Kidney glomerular epithelial cell (primary cell): ENCODE data around the gene HTD2.
"Not testable (repeated sequence)": the region's sequence is repeated elsewhere in the genome, so short reads cannot be mapped to it uniquely, and the experiment has no call there.

ENCODE experiments used
- DNase-seq: peaks from one replicate; lab custom pipeline; 2025; lab: John Stamatoyannopoulos, UW

HTD2 gene

DNA sequence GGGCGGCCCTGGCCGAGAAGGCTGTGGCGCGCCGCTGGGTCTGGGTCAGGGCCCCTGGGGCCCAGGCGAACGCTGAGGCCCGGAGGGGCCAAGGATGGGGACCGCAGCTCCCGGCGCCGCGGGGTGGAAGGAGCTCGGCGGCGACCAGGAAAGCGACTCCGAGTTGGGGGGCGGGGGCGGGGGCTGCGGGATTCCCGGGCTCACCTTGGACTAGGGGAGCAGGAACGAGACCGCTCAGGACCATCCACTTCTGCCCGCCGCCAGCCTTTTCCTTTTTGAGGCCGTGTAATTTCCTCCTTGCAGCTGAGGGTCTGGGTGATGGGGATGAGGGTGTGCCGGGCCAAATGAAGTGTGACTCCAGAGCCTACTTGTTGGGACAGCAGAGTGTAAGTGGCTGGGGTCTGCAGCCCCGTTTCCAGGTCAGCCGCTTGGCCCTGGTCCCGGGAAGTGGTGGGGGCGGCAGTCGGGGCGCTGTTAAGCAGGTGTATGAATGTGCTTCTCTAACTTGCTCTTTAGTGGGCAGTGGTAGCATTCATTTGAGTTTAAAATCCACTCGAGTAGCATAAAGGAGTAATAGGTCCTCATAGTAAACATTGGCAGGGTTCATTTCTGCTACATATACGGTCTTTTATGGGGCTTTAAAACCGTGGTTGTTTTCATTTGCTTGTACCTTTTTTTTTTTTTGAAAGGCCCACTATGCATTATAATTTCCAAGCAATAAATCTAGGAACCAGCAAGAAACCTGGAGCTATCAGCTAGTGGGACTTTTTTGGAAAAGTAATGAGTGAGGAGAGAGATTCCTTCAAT, 27.1 kb downstream of the HTD2 start:
- peak; percentile 38 for DNase-seq

DNA sequence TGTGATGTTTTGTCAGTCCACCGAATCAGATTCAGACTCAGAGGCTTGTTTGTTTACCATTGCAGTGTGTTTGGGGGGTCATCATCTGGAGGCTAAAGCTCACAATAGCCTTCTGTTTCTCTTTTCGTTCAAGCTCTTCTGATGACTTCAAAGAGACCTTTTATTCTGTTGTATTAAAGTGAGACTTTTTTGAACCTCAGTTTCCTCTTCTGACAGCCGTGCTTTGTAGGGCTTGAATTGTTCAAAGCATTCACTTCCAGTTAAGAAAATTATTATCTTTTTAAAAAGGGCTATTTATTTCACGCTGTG, 27.6 kb downstream of the HTD2 start:
- DNase-seq, result no peak

DNA sequence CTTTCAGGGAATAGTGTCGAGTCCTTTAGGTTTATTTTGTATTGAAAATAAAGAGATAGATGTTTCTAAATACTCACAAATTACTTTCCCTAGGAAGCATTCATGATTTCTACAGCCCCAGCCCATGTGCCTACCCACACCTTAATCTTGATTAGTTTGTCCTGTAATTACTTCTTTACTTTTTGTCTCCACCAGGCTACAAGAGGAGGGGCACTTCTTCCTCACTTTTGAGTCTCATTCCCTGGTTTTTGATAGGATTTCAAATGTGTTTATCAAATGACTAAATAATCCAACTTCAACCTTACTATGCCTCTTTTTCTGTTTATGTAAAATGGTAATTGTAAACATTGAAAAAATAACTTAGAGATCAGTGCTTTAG, 28.2 kb downstream of the HTD2 start:
- DNase-seq, result no peak

DNA sequence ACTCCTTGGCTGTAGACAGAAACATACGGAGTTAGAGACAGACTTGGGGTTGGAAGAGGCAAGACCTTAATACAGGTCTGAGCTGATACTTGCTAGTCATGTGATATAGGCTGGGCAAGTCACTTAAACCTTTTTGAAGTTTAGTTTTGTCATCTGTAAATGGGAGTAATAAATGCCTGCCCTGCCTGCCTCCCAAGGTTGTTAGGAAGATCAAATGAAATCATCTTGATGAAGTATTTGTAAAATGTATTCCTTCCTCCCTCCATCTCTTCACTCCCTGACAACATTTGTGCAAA, 29.3 kb downstream of the HTD2 start:
- DNase-seq, result no peak

DNA sequence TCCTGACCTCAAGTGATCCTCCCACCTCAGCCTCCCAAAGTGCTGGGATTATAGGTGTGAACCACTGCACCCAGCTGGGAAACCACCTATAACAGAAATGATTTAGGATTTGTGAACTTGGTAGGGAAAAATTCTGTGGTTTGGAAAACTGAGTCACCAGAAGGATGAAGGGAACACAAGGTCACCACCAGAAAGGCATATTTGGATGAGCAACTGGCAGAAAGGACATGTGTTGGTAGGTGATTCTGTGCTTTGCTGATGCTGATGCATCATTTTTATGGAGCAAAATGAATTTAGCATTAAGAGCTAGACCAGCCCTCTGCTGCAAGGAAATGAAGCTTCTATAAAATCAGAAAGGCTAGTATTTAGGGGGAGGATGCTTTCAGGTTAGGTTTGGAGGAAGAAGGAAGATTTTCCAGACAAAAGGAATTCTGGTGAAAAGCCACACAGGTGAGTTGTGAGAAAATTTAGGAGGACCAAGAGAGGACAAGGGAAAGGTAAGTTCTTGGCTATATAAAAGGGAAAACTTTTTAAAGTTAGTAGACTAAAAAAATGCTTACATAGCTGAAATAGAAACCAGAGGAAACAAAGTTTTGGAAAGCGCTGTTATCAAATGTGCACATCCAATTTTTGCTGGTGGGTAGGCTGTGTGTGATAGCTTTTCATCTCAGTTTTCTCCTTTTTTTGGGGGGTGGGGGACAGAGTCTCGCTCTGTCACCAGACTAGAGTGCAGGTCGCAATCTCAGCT, 30.0 kb downstream of the HTD2 start:
- DNase-seq, result peak; percentile 29

DNA sequence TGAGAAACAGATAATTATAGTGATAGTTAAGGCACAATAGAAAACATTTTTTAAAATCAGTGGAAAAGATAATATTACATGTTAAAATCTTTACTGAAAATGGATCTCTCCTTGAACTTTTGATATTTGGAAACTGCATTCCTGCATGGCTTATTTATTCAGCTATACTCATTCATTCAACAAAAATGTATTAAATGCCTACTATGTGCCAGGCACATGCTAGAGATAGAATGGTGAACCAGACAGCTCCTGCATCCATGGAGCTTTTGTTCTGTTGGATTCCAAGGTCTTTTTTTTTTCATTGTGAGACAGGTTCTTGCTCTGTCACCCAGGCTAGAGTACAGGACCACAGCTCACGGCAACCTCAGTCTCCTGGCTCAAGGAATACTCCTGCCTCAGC, 30.9 kb downstream of the HTD2 start:
- no peak for DNase-seq

DNA sequence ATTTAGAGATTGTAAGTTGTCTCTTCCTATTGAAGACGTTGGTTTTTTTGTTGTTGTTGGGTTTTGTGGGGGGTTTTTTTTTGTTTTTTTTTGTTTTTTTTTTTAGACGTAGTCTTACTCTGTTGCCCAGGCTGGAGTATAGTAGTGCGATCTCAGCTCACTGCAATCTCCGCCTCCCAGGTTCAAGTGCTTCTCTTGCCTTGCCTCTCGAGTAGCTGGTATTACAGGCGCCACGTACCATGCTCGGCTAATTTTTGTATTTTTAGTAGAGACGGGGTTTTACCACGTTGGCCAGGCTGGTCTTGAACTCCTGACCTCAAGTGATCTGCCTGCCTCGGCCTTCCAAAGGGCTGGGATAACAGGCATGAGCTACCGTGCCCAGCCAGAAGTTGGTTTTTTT, 32.8 kb downstream of the HTD2 start:
- not testable (repeated sequence) for DNase-seq

DNA sequence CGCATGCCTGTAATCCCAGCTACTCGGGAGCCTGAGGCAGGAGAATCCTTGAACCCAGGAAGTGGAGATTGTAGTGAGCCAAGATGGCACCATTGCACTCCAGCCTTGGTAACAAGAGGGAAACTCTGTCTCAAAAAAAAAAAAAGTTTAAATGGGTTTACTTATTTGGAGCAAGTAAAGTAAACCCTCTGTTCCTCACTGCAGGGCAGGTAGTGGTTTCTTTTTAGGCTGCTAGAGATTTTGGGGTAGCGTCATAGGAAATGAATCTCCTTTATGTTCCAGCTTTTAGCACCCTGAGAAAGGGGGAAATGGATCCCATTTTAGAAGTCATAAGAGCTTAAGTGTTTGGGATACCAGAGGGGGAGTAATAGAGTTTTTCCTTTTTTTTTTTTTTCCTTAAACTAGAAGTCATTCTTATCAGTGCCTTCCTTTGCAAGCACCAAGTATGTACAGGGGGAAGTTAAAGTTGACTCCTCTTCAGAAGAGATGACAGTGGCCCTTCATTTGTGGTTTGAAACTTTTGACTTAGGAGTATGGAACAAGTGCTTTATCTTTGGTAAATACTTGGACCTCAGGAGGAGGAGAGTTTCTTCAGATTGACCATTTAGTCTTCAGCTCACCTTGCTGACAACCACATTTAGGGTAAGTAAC, 34.4 kb downstream of the HTD2 start:
- DNase-seq, result no peak

DNA sequence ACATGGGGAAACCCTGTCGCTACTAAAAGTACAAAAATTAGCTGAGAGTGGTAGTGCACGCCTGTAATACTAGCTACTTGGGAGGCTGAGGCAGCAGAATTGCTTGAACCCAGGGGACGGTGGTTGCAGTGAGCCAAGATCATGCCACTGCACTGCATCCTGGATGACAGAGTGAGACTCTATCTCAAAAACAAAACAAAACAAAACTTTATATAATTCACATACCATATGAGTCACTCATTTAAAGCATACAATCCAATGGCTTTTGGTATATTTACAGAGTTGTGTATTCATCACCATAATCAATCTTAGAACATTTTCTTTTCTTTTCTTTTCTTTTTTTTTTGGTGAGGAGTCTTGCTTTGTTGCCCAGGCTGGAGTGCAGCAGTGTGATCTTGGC, 35.1 kb downstream of the HTD2 start:
- no peak for DNase-seq

DNA sequence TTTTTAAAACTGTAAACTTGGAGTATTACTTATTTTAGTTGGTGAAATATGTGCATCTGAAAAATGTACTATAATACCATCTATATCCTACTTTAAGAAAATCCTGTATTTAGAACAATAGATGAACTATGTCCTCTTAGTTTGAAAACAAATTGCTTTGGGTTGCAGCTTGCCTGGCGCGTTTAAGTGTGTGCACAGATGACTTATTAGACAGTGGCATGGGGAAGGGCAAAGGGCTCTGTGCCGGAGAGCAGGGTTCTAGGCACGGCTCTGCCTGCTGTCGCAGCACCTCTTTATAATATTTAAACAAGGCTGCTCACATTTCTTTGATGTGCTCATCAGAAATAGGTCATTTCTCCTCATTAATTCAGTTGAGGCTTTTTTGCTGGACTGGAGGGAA, 36.4 kb downstream of the HTD2 start:
- no peak for DNase-seq

DNA sequence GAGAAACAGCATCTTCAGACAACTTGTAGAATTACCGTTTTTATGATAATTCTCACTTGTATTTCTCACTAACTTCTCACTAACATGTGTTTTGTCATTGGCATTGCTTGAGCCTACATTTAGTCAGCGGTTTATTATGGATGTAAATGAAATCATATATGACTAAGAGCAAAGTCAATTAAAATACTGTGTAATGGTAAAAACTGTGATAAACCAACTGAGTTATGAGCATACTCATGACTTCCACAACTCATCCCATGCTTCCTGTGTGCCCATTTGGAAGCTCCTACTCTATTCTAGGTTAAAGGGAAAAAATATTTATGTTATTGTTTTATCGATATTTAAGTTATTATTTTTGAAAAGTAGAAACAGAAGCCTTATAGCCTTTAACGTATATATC, 39.1 kb downstream of the HTD2 start:
- no peak for DNase-seq

DNA sequence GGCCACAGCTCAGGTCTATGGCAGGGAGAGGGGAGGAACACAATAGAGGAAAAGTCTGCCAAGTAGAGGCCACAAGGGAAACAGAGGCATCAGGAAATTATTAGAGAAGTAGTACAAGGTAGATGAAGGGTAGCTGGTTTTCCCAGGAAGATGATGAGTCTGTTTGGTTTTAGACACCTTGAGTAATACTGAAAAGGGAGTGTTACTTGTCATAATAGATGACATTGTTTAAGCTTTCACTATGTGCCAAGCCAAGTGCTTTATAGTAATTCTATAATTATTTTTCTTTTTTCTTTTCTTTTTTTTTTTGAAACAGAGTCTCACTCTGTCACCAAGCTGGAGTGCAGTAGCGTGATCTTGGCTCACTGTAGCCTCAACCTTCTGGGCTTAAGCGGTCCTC, 40.0 kb downstream of the HTD2 start:
- DNase-seq, result no peak

DNA sequence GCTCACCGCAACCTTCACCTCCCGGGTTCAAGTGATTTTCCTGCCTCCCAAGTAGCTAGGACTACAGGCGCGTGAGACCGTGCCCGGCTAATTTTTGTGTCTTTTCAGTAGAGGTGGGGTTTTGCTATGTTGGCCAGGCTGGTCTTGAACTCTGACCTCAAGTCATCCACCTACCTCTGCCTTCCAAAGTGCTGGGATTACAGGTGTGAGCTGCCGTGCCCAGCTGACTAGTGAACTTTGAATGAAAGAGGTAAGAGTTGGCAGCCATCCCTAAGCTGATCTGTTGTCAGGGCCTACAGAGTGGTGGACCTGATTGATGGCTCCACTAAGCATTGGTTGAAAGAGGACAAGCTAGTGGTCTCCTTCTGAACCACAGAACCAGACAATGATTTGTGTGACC, 41.7 kb downstream of the HTD2 start:
- no peak for DNase-seq

DNA sequence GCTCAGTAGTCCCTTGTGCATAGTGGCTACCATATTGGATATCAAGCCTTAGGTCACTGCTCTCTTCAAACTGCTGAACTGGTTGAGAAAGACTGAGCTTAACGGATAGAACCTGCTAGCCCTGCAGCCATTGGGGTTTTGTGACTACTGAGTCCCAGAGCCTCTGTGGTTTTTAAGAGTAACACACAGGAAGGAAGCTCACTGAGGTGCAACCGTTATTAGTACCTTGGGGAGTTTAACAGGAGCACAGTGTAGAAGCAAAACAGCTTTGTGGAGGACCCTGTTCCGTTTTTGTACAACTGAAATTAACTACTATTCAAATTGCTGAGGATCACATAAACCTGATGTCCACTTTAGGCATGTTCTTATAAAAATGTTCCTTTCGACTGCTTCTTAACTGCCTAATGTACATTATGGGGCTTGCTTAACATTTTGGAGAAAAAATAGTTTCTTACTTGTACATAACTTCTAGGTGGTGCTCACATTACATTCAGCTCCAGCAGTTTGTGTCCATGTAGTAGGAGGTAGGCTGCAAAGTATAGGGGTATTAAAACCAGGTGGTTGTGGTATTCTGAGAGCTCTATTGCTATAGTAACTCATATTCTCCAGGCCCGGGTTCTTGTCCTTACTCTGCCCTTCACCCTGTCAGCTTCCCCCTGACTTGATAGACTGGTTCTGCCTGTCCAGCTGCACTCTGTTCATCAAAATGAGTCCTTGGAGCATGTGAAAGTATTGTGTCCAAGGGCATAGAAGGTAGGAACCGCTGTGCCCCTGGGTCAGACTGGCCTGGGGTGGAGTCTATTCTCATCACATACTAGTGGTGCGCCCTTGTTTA, 43.7 kb downstream of the HTD2 start:
- no peak for DNase-seq

DNA sequence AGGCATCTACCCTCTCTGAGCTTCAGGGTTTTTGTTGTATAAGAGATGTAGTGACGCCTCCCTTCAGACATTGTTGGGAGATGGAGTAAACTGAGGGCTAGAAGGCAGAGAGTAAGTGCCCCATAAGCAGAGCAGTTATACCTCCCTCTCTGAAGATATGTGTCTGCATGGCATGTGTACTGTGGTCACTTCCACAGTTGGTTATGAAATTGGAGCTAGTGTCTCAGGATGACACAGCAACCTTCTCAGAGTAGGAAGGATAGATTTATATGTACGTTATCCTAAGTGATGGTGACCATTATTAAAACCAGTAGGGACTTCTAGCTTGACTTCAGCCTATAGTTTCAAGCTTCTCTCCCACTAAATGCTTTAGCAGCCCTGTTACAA, 44.3 kb downstream of the HTD2 start:
- DNase-seq, result no peak

DNA sequence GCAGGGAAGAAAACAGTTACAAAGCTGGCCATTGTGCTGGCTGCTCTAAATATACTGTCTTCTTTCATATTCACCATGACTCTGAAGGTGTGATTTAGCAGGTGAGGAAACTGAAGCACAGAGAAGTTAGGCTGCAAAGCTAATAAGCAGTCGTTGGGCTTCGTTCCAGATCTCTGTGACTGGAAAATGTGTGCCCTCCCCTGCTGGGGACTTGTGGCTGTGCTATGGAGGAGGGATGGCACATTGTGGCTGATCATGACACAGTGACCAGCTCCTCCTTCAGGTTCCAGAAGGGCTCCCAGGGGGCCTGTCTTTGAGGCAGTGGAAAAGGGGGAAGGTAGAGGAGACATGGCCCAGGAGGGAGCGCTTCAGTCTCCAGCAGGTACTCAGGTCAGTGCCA, 45.6 kb downstream of the HTD2 start:
- no peak for DNase-seq

DNA sequence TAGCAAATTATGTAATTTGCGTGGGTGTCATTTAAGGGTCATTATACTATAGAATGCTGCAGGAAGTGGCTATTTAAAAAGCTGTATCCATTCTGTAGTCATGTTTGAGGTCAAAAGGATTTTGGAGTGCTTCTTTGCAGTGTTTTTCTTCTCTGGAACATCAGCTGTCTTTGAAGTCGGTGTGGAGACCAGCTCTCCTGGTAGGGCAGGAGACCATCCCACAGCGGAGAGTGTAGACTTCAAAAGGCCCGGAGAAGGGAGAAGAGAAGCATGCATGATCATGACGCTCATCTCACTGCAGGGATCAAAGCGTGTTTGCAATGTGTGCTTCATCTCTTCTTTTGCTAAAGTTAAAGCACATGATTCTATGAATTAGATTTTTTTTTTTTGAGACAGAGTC, 46.3 kb downstream of the HTD2 start:
- no peak for DNase-seq

DNA sequence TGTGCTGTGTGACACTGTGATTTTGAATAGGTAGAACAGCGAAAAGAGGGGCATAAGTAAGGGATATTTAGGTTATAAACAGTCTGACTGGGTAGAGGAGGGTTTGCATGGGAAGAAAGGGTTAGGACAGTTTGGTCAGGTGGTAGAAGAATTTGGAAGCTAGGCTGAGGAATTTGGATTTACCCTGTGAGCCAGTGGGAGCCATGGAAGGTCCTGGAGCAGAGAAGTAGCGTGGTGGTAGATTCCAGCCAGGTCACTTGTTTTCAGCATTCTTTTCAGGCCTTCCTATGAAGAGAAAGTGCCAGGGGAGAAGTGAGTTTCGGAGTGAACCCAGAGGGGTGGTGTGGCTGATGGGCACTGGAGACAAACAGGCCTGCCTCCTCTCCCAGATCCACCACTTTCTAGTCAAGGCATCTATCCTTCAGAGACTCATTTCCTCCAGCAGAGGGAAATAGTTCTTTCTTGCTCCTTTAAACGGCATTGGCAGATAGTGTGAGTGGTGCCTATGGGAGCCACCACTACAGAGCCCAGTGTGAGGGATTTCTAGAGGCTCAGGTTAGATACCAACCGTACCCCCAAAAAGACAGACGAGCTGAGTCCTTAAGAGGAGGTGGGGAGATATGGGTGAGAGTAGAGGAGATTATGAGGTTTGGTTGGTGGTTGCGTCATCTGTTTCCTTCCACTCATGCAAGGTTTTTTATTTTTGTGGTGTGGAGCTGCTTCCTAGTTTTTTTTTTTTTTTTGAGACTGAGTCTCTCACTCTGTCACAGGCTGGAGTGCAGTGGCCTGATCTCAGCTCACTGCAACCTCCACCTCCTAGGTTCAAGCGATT, 47.6 kb downstream of the HTD2 start:
- no peak for DNase-seq

DNA sequence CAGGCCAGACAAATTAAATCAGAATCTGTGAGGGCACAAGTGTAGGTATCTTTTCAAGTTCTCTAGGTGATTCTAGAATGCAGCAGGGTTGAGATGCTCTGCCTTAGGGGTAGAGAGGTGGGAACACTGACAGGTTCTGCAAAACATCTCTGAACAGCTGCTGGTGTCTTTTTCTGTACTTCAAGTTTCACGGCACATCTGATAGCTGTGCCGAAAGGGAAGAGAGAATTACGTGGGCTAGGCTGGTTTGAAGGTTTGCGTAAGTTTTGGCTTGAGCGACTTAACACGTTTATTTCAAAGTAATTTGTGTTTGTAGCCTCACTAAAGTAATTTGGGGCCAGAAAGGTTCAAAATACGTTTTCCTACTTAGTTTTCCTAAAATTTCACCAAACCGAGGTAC, 48.9 kb downstream of the HTD2 start:
- DNase-seq, result no peak

DNA sequence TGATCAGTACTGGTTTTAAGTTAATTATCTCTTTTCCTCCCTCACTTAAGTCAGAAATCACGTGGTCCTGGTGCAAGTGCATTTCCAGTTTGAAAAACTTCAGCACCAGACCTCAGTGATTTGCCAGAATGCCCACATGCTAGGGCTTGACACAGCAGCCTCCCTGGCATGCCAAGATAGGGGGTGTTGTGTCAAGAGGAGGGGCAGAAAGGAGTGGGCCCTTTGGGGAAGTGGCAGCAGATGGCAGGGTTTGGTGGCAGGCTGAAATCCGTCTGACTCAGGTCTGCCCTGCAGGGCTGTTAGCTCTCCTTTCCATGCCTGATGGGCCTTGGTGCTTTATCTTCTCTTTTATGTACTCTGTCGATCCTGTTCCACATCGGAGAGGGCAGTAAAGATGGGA, 49.7 kb downstream of the HTD2 start:
- DNase-seq, result no peak

DNA sequence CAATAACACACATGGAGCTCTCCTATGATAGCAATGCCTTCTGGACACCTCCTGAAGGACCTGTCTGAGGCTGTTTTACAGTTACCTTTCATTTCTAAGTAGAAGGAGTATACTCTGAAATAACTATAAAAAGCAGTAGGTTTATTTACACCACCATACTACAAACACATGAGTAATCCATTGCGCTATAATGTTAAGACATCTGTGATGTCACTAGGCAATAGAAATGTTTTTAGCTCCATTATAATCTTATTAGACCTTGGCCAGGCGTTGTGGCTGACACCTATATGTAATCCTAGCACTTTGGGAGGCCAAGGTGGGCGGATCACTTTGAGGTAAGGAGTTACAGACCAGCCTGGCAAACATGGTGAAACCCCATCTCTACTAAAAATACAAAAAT, 51.1 kb downstream of the HTD2 start:
- no peak for DNase-seq

DNA sequence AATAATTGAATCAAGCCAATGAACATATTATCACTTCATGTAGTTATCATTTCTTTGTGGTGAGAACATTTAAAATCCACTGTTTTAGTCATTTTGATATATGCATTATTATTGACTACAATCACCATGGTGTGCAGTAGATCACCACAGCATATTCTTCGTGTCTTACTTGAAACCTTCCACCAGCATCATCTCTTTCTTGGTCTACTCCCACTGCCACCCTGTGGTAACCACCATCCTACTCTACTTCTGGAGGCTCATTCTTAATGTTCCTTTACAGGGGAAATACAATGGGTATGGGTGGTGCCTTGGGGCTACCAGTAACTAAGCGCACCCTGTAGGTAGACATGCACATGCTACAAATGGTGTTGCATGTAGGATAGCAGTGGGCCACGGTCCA, 51.8 kb downstream of the HTD2 start:
- DNase-seq, result no peak
